Large intestine (tissue), 12 donors: ENCODE measurements around the gene ZNF493. TPM values are rescaled to one million over a fixed set of nuclear protein-coding genes. Genes with fewer than 3 reads are reported as not detected.

Experiments
- DNase-seq, 2 donors: peaks; one replicate each; pipeline versions ENCODE4 v3.0.0 to v3.0.0-alpha.2; 2013
- H3K27ac ChIP-seq: one replicate; pipeline ENCODE4 v1.5.1; 2013; ENCODE audit warnings: low read length
- H3K27me3 ChIP-seq: 2 replicates; pipeline ENCODE4 v1.6.1; 2013; ENCODE audit warnings: low read length; ENCODE audit not compliant: control insufficient read depth, insufficient read depth
- H3K36me3 ChIP-seq: 2 replicates; pipeline ENCODE4 v1.6.1; 2013; ENCODE audit warnings: low read length; ENCODE audit not compliant: control insufficient read depth, insufficient read depth
- H3K4me1 ChIP-seq: one replicate; pipeline ENCODE4 v1.6.1; 2013; ENCODE audit warnings: low read length; ENCODE audit not compliant: control insufficient read depth, insufficient read depth
- H3K4me3 ChIP-seq: one replicate; pipeline ENCODE4 v1.5.1; 2013; ENCODE audit warnings: low read length
- H3K9me3 ChIP-seq: one replicate; pipeline ENCODE4 v1.6.1; 2013; ENCODE audit warnings: mild to moderate bottlenecking, low read depth, low read length, moderate library complexity; ENCODE audit not compliant: control insufficient read depth
- WGBS: methylation state at CpG from one replicate; pipeline ENCODE4 v1.1.5; 2013; ENCODE audit warnings: low lambda C conversion rate; ENCODE audit not compliant: insufficient coverage; 5-methylcytosine and 5-hydroxymethylcytosine counted together
- long read RNA-seq, 11 donors: transcript quantifications; one replicate each; lab custom pipeline, GENCODE V29; 2026
- polyA plus RNA-seq: library from polyadenylated mRNA; unstranded; fragments of 120-200 nt; gene quantifications from one replicate; pipeline ENCODE4 v1.2.1, GENCODE V29; 2013

Gene ZNF493
- polyA plus RNA-seq: 21.9 TPM
- long read RNA-seq, donor 1, transcript ZNF493-208 (1 exons, 1,769 nt): major isoform, 9 of 13 reads
- long read RNA-seq, donor 1, partial matches to known transcripts: 0 of 13 reads
- long read RNA-seq, donor 1, other reads (novel, unspliced or antisense): 0 of 13 reads
- long read RNA-seq, donor 2, full-length matches to known transcripts: 2 of 2 reads
- long read RNA-seq, donor 2, partial matches to known transcripts: 0 of 2 reads
- long read RNA-seq, donor 2, other reads (novel, unspliced or antisense): 0 of 2 reads
- long read RNA-seq, donor 3: 0 reads
- long read RNA-seq, donor 4, full-length matches to known transcripts: 2 of 2 reads
- long read RNA-seq, donor 4, partial matches to known transcripts: 0 of 2 reads
- long read RNA-seq, donor 4, other reads (novel, unspliced or antisense): 0 of 2 reads
- long read RNA-seq, donor 5, full-length matches to known transcripts: 1 of 1 reads
- long read RNA-seq, donor 5, partial matches to known transcripts: 0 of 1 reads
- long read RNA-seq, donor 5, other reads (novel, unspliced or antisense): 0 of 1 reads
- long read RNA-seq, donor 6, full-length matches to known transcripts: 2 of 2 reads
- long read RNA-seq, donor 6, partial matches to known transcripts: 0 of 2 reads
- long read RNA-seq, donor 6, other reads (novel, unspliced or antisense): 0 of 2 reads
- long read RNA-seq, donor 7, full-length matches to known transcripts: 3 of 14 reads
- long read RNA-seq, donor 7, partial matches to known transcripts: 11 of 14 reads
- long read RNA-seq, donor 7, other reads (novel, unspliced or antisense): 0 of 14 reads
- long read RNA-seq, donor 8, partial matches to known transcripts: 0 of 4 reads
- long read RNA-seq, donor 8, other reads (novel, unspliced or antisense): 0 of 4 reads
- long read RNA-seq, donor 9, partial matches to known transcripts: 0 of 3 reads
- long read RNA-seq, donor 9, other reads (novel, unspliced or antisense): 0 of 3 reads
- long read RNA-seq, donor 10, full-length matches to known transcripts: 5 of 5 reads
- long read RNA-seq, donor 10, partial matches to known transcripts: 0 of 5 reads
- long read RNA-seq, donor 10, other reads (novel, unspliced or antisense): 0 of 5 reads
- long read RNA-seq, donor 11, partial matches to known transcripts: 0 of 3 reads
- long read RNA-seq, donor 11, other reads (novel, unspliced or antisense): 0 of 3 reads

DNA sequence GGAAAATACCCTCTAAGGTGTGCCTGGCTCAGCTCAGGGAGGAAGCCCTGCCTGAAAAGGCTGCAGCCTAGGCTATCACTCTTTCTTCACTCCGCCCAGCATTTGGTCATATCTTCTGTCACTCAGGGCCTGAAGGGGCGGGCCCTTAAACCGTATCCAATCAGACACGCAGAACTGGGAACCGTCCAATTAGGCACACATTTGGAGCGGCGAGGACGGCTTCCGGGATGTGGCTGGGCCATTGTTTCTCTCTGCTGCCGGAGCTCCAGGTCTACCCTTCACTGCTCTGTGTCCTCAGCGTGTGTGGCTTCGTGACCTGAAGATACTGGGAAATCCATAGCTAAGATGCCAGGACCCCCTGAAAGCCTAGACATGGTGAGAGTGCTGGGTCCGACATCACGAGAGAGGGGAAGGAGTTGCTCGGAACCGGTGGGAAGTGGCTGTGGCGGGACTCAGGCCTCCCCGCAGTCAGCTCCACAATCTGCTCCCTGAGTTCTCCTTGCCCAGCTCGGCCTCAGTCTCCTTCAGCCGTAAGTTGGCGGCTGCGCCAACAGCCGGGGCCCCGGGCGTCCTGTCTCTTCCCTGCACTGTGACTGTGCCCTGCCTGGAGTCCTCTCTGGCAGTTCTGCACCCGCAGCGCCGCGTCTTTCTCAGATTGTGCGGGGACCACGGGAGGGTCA, at the start of gene ZNF493:
Gene ZNF493 (plus strand): TSS at position 241 of the 680 bp plus-strand sequence. CDS start 105 bp downstream, at position 346.
- H3K36me3 ChIP-seq: peaks cover 5% of the 10 kb centered on the region
- H3K4me1 ChIP-seq: no peaks in the 10 kb centered on the region
- H3K4me3 ChIP-seq: peak within 1 kb of the TSS; percentile 72
- no peaks in the 10 kb centered on the region for H3K9me3 ChIP-seq
- no CpG with 5 or more reads among the region's 31 CpGs for WGBS
- H3K27ac ChIP-seq: peak within 1 kb of the TSS; percentile 78
- H3K27me3 ChIP-seq: no peaks in the 10 kb centered on the region
- peak; percentile 94 to 97 for DNase-seq

- Histone ChIP-seq H3K9me3 (no peaks in the 10 kb centered on the region), H3K36me3 (no peaks in the 10 kb centered on the region), H3K4me1 (no peaks in the 10 kb centered on the region), H3K27me3 (no peaks in the 10 kb centered on the region), H3K4me3 (no peak overlapping the region), H3K27ac (no peak overlapping the region)
- no CpG with 5 or more reads among the region's 2 CpGs for WGBS
- DNase-seq: no peak
Observed at GRCh38 chr19:21352830-21353229, 44.1 kb upstream of the ZNF493 start.

DNA sequence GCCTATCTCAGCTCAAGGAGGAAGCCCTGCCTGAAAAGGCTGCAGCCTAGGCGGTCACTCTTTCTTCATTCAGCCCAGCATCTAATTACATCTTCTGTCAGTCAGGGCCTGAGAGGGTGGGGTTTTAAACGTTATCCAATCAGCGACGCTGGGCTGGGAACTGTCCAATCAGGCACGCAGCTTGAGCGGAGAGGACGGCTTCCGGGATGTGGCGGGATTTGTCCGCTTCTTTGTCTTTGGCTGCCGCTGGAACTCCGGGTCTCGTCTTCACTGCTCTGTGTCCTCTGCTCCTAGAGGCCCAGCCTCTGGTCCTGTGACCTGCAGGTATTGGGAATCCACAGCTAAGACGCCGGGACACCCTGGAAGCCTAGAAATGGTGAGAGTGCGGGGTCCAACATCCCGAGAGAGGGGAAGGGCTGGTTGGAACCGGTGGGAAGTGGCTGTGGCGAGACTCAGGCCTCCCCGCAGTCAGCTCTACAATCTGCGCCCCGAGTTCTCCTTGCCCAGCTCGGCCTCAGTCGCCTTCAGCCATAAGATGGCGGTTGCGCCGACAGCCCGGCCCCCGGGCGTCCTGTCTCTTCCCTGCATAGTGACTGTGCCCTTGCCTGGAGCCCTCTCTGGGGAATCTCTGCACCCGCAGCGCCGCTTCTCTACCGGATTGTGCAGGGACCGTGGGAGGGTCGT, 38.0 kb upstream of the ZNF493 start, which contains the start of gene ZNF738:
Gene ZNF738 (plus strand): TSS at position 233 of the 684 bp plus-strand sequence. CDS start 141 bp downstream, at position 374.
- Histone ChIP-seq H3K9me3 (peaks cover 4% of the 10 kb centered on the region), H3K27me3 (no peaks in the 10 kb centered on the region), H3K4me3 (peak within 1 kb of the TSS; percentile 80), H3K4me1 (no peaks in the 10 kb centered on the region), H3K36me3 (peaks cover 10% of the 10 kb centered on the region), H3K27ac (peak within 1 kb of the TSS; percentile 87)
- no CpG with 5 or more reads among the region's 36 CpGs for WGBS
- peak; percentile 92 to 97 for DNase-seq

- no peaks in the 10 kb centered on the region for H3K27me3 ChIP-seq
- H3K36me3 ChIP-seq: peaks cover 22% of the 10 kb centered on the region
- no peak for DNase-seq
- H3K4me3 ChIP-seq: no peak overlapping the region
- no peak overlapping the region for H3K27ac ChIP-seq
- 100% methylated on average over 2 of the region's 3 CpGs for WGBS
- H3K4me1 ChIP-seq: no peaks in the 10 kb centered on the region
- H3K9me3 ChIP-seq: peaks cover 4% of the 10 kb centered on the region
Observed at GRCh38 chr19:21362291-21362690, 34.6 kb upstream of the ZNF493 start.

DNA sequence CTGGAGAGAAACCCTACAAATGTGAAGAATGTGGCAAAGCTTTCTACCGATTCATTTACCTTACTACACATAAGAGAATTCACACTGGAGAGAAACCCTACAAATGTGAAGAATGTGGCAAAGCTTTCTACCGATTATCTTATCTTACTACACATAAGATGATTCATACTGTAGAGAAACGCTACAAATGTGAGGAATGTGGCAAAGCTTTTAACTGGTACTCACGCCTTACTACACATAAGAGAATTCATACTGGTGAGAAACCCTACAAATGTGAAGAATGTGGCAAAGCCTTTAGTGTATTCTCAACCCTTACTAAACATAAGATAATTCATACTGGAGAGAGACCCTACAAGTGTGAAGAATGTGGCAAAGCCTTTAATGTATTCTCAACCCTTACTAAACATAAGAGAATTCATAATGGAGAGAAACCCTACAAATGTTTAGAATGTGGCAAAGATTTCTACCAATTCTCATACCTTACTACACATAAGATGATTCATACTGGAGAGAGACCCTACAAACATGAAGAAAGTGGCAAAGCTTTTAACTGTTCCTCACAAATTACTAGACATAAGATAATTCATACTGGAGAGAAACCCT, 12.9 kb upstream of the ZNF493 start:
- Histone ChIP-seq H3K27ac (no peak overlapping the region), H3K27me3 (no peaks in the 10 kb centered on the region), H3K9me3 (peaks cover 18% of the 10 kb centered on the region), H3K36me3 (peaks cover 5% of the 10 kb centered on the region), H3K4me3 (no peak overlapping the region), H3K4me1 (no peaks in the 10 kb centered on the region)
- WGBS: no CpG with 5 or more reads among the region's 4 CpGs
- DNase-seq: no peak

DNA sequence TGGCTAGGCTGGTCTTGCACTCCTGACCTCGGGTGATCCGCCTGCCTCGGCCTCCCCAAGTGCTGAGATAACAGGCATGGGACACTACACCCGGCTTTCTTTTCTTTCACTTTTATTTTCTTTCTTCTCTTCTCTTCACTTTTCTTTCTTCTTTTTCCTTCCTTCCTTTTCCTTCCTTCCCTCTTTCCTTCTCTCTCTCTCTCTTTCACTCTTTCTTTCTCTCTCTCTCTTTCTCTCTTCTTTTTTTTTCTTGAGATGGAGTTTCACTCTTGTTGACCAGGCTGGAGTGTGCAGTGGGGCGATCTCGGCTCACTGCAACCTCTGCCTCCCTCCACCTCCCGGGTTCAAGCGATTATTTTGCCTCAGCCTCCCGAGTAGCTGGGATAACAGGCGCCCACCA, 812 bp upstream of the ZNF493 start:
- 98% methylated on average over 4 of the region's 10 CpGs for WGBS
- H3K27ac ChIP-seq: no peak overlapping the region

DNA sequence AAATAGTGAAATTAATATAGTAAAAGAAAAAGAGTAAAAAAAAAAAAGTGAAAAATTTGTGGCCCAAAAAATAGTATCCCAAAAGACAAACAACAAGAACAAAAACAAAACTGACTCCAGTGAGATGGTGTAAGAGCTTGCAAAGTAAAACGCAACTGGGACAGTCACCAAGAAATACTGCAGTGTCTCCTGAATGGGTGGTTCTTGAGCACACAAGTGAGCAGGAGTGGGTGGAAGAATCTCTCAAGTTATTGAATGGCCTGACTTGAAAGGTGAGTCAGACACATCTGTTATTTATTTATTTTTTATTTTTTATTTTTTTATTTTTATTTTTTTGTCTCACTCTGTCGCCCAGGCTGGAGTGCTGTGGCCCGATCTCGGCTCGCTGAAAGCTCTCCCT, 1.9 kb downstream of the ZNF493 start:
- no peak for DNase-seq
- no peak overlapping the region for H3K4me3 ChIP-seq
- H3K36me3 ChIP-seq: peaks cover 17% of the 10 kb centered on the region
- no peaks in the 10 kb centered on the region for H3K4me1 ChIP-seq
- H3K27me3 ChIP-seq: no peaks in the 10 kb centered on the region
- H3K9me3 ChIP-seq: no peaks in the 10 kb centered on the region
- WGBS: 98% methylated on average over 5 of the region's 5 CpGs
- H3K27ac ChIP-seq: no peak overlapping the region

More for the DNA sequence above, 812 bp upstream of the ZNF493 start:
- H3K4me3 ChIP-seq: no peak overlapping the region
- H3K27me3 ChIP-seq: no peaks in the 10 kb centered on the region
- DNase-seq: no peak
- H3K36me3 ChIP-seq: peaks cover 5% of the 10 kb centered on the region
- H3K4me1 ChIP-seq: no peaks in the 10 kb centered on the region
- H3K9me3 ChIP-seq: no peaks in the 10 kb centered on the region

DNA sequence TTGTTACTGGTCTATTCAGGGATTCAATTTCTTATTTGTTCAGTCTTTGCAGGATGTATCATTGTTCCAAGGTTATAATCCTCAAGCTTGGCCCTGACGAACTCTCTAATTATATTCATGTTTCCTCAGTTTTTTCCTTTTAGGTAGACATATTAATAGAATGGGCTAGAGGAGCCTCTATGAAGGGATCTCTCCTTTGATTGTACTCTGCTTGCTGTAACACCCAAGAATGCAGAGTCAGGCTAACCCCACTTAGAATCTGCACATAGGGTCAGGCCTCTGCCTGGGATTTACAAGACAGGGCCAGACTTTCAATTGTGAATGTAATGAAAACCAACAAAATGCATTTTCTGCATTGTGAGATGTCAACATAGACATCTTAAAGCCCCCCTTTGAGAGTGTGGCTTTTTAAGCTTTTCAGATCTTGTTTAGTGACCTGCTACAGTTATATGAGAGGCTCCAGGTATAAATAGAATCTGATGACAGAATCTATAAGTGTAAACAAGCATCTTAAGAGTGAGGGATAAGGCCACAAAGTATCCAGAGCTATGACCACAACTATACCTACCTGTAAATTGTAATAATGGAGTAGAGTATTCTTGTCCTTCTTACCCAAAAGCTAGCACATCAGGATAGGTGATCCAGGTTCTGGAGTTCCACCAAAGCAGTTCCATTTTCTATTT, 5.5 kb downstream of the ZNF493 start:
- Histone ChIP-seq H3K36me3 (peaks cover 26% of the 10 kb centered on the region), H3K27me3 (no peaks in the 10 kb centered on the region), H3K27ac (no peak overlapping the region), H3K4me1 (no peaks in the 10 kb centered on the region), H3K9me3 (no peaks in the 10 kb centered on the region), H3K4me3 (no peak overlapping the region)
- no peak for DNase-seq
- 100% methylated on average over 1 of the region's 1 CpG for WGBS

DNA sequence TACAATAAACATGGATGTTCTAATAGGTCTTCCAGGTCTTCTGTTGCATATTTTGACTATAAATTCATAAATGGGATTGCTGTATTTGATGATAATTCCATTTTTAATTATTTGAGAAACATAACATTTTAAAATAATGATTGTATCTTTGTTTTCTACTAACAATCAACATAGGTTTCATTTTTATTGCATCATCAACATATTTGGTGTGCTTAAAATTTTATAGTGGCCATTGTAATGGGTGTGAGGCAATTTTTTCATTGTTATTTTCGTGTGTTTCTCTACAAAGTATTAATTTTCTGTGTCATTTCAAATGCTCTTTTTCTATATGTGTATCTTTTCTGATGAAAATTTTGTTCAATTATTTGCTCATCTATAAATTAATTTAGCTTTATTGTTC, 13.2 kb downstream of the ZNF493 start:
- Histone ChIP-seq H3K4me3 (no peak overlapping the region), H3K4me1 (no peaks in the 10 kb centered on the region), H3K27ac (no peak overlapping the region), H3K9me3 (no peaks in the 10 kb centered on the region), H3K36me3 (peaks cover 36% of the 10 kb centered on the region), H3K27me3 (no peaks in the 10 kb centered on the region)
- 100% methylated on average over 1 of the region's 1 CpG for WGBS
- DNase-seq: no peak
